Fibroblast of skin of left biceps (primary cell): ENCODE measurements around the gene GJB5.
"Not testable (repeated sequence)": the region's sequence is repeated elsewhere in the genome, so short reads cannot be mapped to it uniquely, and the experiment has no call there.

Experiments used
- DNase-seq, 2 experiments: peaks; one replicate each; pipeline ENCODE4 v3.0.0-alpha.2; 2013; ENCODE audit warnings: low read depth in 2 of 2

Gene GJB5

DNA sequence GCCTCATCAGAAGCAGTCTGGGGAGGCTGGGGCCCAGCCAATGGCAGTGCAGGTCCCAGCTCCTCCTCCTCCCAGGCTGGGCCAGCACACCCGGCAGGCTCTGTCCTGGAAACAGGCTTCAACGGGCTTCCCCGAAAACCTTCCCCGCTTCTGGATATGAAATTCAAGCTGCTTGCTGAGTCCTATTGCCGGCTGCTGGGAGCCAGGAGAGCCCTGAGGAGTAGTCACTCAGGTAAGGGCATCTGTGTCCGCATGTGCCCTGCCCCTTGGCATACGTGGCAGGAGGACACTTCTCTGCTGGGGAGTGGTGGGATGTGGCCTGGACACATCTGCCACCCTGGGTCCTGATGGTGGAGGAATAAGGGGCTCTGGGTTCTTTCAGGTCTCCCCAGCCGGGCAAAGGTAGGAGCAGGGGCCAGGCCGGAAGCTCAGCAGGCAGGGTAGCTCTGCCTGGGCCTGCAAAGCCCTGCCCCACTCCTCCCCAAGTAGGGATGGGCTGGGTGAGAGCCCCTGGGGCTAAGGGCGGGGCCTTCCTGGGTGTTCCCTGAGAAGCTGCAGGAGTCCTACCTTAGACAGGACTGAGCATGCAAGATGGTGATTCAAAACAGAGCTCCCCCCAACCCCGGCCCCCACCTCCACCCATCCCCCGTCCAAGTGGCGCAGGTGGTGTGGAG is at the start of gene GJB5:
Gene GJB5 (plus strand): TSS at position 84 of the 674 bp plus-strand sequence. CDS start 2,284 bp downstream, outside the sequence.
- no peak for DNase-seq

DNA sequence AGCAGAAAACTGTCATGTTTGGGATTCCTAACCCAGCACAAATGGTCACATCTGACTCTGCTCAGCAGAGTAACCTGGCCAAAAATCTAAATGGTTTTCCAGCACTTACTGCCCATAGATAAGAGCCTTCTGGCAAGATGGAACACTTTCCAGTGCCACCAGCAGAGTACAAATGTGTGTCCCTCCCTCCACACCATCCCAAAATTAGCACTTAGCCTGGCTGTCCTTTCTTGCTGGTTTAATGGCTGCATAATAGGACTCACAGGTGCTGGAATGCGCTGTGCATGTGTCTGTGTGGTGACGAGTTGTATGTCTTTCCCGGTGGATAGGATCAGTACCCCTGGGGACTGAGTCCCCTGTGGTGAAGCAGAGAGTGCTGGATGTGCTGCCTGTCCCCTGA is 49.8 kb upstream of the GJB5 start:
- DNase-seq = no peak

DNA sequence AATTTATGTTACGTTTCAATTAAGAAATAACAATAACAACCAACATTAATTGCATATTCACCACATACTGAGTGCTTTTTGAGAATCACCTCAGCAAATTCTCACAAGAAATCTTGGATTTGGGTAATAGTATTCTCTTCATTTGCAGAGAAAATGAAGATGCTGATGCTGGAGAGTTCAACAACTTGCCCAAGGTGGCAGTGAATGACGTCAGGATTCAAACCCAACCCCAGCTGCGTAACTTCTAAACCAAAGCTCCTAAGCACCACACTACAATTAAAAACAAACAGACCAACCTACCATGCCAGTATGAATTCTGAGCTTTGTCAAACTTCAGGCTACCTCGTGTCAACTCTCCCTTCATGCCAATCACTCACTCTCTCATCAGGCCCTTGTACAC is 46.7 kb upstream of the GJB5 start:
- DNase-seq = no peak

DNA sequence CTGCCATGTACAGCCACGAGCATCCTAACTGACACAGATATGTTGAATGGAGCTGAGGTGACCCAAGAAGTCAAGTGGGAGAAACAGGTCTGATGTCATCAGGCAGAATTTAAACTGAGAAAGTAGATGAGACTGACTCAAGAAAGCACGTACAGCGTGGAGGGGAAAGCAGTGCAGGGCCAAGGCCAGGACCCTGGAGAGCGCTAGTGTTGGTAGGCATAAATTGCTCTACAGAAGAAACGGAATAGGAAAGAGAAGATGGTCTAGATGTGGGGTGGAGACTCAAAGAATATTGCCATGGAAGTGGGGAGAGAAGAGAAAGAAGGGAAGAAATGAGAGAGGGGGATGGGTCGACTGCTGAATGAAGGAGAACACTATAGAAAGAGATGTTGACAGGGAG is 45.3 kb upstream of the GJB5 start:
- no peak for DNase-seq

DNA sequence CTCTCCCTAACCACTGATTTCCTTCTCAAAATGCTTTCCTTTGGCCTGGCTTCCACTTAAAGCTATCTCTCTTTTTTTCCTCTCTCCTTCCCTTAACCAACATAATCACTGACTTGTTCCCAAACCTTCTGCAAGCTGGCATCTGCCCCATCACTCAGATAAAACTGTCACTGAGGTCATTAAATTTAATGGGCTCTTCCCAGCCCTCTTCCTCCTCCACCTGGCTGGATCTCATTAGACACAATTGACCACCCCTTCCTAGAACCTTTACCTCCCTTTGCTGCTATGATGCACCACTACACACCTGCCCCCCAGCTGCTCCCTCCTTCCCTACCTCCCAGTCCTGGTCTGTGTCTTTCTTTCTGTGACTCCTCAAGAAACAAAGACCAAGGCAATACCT is 44.0 kb upstream of the GJB5 start:
- DNase-seq = no peak

DNA sequence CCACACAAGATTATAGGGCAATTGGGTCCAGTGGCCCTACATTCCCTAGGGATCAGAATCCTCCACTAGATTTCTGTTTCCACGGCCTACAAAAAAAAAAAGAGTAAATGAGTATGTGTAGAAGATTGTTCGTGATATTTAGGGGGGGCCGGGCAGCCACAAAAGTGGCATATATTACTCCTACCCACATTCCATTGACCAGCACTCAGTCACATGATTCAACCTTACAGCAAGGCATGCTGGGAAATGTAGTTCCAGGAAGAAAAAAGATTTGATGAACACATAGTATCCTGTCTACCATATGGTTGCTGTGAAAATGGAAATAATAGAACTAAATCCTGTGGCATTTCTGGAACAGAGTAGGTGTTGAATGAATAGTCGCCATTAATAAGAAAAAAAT is 43.4 kb upstream of the GJB5 start:
- DNase-seq = no peak

DNA sequence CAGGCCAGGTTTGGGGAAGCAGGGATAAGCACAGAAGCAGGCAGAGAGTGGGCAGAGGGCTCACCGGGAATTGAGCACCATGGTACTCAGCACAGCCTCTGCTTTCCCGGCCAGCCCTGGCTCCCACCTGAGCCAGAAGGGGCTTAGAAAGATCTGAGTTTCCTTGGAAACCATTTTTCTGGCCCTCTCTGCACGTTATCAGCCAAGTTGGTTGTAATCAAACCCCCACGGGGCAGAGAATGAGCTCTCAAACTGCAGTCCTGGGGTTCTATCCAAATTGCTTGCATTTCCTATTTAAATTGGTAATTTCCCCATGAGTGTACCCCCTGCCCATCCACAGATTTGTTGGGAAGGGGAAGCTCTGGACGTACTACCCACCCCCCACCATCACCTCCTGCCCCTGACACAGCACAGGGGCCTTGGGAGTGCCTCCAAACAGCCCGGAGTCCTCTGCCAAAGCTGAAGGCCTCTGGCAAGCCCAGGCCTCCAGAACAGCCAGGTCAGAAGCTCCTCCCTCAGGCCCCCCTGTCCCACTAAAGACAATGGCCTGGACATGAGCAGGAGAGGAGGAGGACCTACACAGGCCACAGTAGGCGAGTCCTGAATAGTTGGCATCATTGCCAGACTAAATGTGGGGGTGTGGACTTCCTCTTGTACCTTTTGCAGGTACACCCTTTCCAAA is 42.7 kb upstream of the GJB5 start:
- no peak for DNase-seq

DNA sequence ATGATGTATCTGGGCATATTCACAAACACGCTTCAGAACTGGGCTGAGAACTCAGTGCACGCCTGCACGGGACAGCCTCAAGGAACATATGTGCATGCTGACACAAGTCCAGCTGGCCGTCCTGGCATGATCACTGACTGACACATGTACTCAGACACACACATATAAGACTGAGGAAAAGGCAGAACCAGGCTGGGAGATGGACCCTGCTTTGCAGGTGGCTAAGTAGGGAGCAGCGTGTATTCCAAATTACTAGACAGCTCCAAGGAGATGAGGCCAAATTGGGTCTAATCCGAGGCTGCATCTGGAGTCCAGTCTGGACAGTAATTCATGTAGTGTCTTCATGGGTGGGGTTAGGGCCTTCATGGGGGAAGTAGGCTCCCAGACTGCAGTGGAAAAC is 41.4 kb upstream of the GJB5 start:
- DNase-seq = no peak

DNA sequence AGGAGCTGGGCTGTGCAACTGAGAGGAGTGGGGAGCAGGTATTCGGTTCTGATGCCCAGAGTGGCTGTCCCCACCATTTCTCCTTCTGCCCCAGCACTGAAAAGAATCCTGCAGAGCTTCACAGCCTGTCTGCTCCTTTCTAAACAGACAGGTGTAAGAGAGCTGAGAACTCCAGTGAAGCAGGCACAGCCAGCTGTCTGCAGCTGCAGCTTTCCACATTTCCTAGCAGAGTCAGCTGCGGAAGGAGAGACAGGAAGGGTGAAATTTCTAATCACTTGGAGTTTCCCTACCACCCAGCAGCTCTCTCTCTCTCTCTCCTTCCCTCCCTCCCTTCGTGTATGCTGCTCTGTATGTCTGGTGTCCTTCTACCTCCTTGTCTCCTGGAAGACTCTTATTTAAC is 40.5 kb upstream of the GJB5 start:
- DNase-seq = no peak

DNA sequence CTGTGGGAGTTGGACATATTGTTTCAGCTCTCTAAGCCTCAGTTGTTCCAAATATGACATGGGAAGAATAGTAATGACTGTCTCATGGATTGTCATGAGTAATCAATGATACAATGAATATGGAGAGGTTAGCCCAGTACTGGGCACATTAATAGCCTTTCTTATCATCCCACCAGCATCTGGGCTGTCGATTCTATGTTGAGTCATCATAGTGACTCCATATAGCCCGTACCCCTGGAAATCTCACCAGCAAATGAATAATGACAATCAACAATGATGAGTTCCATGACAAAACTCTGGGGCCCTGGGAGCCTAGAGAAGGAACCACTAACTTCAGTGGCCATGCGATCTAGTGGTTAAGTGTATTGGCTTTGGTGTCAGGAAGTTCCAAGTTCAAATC is 39.7 kb upstream of the GJB5 start:
- DNase-seq = no peak

DNA sequence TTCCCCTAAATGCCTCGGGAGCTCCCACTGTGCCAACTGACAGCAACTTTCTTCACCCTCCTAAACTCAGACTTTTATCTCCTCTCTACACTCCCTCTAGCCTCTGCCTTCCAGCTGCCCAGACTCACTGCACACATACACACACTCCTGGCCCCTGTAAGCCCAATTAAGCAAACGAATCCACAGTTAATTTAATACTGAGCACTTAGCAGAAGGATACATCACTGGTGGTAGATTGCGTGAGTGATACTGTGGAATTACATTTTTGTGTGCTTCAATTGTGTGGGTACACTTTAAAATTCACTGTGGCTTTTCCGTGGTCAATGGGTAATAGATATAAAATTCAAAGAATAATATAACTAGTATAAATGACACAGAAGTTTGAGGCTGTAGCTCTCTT is 33.6 kb upstream of the GJB5 start:
- DNase-seq = no peak

DNA sequence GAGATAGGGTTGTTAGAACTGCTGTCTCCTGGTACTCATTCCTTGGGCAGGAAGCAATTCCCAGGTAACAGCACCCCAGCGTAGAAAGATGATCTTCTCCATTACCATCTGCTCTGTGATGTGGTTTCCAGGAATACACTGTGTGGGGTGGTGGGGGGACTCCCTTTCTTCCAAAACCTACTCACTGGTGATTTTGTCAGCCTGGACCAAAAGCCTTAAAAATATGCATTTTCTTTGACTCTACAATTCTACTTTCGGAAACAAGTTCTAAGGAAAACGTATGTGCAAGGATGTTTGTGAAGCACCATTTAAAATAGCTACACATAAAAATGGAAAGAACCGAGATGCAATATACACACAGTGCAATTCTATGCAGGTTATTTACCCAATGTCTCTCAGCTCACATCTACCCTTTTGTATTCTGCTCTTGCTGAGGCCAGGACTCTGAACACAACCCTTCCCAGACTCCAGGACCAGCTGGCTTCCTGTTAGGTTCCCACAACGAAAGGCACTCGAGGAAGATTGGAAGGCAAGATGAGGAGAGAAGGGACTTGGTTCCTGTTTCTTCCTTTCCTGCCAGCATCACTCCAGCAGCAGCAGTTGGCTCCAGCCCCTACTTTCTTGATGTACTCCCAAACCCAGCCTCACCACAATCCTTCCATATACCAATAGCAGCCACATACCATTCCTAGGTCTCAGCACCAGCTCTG is 33.0 kb upstream of the GJB5 start:
- no peak for DNase-seq

DNA sequence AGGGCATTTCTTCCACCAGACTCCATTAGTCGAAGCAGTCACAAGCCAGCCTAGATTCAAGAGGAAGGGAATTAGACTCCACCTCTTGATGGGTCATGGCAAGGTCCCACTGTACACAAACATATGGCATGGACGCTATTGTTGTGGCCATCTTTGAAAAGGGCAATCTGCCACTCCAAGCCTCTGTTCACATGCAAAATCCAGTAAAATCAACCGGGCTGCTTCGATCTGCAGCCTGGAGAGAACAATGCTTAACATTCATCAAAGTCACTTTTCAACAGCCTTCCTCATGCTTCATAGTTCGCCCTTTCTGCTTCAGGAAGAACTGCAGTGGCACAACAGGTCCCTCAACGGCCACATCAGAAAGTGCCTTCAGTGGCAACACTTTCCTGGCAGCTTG is 28.0 kb upstream of the GJB5 start:
- DNase-seq = no peak

DNA sequence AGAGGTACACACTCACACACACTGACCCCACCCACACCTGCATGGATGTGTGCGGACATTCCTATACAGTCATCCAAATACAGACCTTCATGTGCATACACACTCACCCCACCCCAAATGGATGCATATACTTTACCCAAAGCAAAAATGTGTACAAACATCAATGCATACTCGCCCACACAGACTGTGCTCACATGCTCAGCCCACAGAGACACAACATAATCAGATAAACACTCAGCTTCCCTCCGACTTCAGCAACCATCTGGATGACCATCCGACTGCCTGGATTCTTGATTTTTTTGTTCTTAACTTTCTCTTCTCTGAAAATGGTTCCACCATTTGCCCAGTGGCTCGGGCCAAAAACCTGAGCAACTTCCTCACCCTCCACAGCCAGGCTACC is 24.4 kb upstream of the GJB5 start:
- DNase-seq = no peak

DNA sequence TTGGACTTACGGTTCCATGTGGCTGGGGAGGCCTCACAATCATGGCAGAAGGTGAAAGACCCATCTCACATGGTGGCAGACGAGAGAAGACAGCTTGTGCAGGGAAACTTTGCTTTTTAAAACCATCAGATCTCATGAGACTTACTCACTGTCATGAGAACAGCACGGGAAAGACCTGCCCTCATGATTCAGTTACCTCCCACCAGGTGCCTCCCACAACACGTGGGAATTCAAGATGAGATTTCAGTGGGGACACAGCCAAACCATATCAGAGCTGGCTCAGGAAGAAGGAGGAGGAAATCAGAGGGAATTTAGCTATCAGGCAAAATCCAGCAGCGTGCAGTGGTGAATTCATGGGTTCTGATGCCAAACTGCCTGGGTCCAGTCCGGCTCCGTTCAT is 22.0 kb upstream of the GJB5 start:
- not testable (repeated sequence) for DNase-seq

DNA sequence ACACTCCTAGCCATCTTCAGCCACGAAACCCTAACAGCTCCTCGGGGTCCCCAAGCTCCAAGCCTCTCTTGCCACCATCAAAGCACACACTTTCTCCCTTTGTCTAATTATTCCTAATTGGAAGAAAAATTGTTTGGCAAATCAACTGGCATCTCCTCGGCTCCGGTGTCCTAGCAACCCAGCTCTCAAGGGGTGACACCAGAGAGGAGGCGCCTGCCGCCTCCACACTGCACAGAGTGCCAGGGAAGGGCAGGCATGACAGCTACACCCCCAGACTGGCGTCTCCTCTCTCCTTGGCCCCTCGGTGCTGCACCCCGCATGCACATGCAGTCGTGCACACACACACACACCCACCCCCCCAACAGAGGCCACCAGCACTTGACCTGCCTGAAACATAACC is 18.2 kb upstream of the GJB5 start:
- DNase-seq = no peak

DNA sequence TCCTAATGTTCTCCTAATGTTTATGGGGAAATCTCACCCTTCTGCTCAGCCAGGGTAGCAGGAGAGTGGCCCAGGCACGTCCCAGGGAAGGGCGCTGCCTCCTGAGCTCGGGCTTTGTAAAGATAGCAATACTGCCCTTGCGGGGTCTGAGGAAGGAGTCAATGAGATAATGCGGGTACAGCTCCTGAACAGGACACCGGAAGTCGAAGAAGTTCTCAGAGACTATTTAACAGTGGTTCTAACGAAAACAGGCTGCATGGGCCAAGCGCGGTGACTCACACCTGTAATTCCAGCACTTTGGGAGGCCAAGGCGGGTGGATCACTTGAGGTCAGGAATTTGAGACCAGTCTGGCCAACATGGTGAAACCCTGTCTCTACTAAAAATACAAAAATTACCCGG is 17.6 kb upstream of the GJB5 start:
- DNase-seq = not testable (repeated sequence)

DNA sequence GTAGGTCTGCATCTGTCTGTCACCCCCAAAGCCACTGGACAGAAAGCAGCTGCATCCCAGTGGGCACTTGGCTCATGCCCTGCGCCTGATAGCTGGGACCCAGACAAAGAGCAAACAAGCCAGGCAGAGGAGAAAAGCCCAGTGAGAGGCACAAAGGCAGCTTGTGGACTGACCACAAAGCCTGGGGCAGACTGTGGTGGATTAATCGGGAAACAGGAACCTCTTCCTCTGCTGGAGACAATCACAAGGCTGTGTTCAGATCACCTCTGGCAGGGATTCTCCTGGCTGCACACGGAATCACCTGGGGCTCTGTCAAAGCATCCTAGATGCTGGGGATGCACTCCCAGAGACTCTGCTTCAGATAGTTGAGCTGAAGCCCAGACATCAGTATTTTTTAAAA is 15.2 kb upstream of the GJB5 start:
- DNase-seq = no peak

DNA sequence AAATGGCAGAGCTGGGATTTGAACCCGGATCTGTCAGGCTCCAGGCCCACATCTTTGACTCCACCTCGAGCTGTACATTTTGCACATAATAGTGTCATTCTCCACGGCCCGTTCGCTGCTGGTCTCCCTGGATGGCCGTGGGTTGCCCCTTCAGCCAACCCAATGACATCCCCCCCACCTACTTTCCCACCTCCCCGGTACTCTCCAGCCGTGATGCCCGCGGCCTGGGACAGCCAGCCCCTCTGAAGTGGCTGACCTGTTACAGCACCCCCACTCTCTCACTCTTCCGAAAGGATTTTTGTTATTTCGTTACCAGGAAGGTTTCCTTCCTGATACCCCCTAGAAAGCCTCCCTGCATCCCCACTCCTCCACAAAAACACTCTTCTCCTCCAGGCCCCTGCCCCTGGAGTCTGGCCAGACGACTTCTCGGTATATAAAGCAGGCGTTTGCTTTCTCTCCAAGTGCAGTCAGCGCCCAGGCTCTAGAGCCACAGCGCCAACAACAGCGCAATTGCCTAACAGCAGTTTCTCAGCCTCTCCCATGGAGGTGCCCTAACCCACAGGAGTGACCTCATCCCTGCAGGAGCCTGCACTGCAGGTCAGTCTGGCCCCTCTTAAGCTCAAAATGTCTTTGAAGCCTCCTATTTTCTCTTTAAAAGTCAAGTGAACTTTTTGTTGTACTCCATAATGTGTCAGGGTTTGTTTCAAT is 14.5 kb upstream of the GJB5 start:
- no peak for DNase-seq

DNA sequence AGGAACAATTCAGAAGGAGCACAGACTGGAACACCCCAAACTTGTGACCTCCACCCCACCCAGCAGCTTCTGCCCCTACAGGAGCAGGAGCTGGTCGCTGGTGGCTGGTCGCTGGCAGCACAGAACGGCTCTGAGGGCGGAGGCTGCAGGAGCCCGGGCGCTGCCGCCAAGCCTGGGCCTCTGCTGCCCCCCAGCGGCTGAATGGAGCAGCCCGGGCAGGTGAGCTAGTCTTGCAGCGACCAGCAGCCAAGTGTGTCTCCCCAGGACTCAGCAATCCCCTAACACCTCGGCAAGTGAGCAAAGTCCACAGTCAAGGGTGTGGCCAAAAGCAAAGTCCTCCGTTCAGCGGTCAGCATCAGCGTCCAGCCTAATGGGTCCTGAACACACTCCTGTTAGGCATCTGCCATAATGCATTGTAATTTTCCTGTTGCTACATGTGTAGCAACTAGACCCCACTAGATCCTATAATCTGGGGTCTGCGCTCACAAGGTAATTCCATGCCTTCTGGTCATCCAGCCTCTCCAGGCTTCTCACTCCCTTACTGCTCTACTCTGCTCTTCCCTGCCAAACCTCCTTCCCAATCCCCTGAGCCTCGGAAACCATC is 12.1 kb upstream of the GJB5 start:
- DNase-seq = peak; percentile 4 to 9

DNA sequence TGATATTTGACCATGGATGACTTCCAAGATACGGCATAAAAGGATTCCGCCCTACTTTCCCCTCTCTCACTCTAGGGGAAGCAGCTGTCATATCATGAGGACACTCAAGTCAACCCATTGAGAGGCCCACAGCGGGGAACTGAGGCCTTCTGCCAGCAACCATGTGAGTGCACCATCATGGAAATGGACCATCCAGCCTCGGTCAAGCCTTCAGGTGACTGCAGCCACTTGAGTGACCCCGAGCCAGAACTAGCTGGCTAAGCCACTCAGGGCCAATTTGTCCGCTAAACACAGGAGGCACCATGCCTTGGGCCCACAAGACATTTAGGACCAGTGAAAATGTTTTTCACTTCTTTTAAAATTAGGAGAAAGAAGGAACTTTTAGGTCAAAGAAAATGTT is 11.1 kb upstream of the GJB5 start:
- no peak for DNase-seq

DNA sequence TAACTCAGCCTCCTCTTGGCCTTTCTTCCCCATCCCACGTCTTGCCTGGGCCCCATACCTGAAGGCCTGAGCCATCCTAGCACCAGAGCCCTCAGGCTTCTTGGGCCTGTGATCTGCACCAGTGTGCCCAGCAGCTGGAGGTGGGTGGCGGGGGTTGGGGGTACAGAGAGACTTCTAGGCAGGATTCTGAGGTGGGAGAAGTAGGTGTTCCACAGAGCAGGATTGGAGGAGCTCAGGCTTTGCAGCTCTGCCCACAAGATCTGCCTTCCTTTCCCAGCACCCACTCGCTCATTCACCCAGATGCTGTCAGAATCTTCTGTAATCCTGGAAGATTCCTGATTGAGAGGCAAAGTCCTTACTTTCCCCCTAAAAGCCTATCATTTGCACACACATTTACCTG is 10.0 kb upstream of the GJB5 start:
- DNase-seq = no peak
